HepG2 (cell line): Measurements from ENCODE around the gene NHLRC3. TPM values are rescaled to one million over a fixed set of nuclear protein-coding genes. Genes with fewer than 3 reads are reported as not detected.

Experiments used
- ATAC-seq: fragments of 200-7000 bp; cut with Tn5 transposase; 3 replicates; pipeline ENCODE4 v1.9.1; 2020; ENCODE audit warnings: mild to moderate bottlenecking, moderate library complexity
- BruUV-seq: library from RNA; stranded (reverse); fragments of 400-500 nt; replicated peaks from 2 replicates; lab custom pipeline; 2021; lab: Mats Ljungman, UMichigan
- CTCF ChIA-PET: fragments of 300-600 bp; formaldehyde crosslinking; extraction: SDS; loops from one replicate; lab custom pipeline; 2021; ENCODE audit warnings: low total read pairs, inconsistent platforms, low intra/inter-chr PET ratio; lab: Yijun Ruan, JAX
- POLR2A ChIA-PET: fragments of 350-600 bp; sonication (Branson Sonifier 250); formaldehyde crosslinking; loops from one replicate; lab custom pipeline; 2020; ENCODE audit warnings: antibody characterized with exemption, inconsistent platforms; lab: Yijun Ruan, JAX
- DNase-seq: peaks from one replicate; pipeline ENCODE4 v3.0.0-alpha.2; 2015; ENCODE audit warnings: low spot score
- FAIRE-seq: peaks from 3 replicates; lab custom pipeline; 2011; peaks lifted over from hg19 to GRCh38; lab: Jason Lieb, UNC
- H2AFZ ChIP-seq: one replicate; pipeline ENCODE4 v1.6.1; 2011; ENCODE audit warnings: low read length, inconsistent platforms
- H3K27ac ChIP-seq: fragments of 300-600 bp; 3 replicates; pipeline ENCODE4 v1.8.0; 2011; ENCODE audit warnings: mixed run types, mild to moderate bottlenecking, mixed read lengths, low read length, inconsistent platforms; ENCODE audit not compliant: insufficient read depth; ENCODE audit errors: extremely low read length
- H3K27me3 ChIP-seq, 2 experiments: fragments of 200-600 bp in 1 of 2; 2 replicates in 1 of 2; 3 replicates in 1 of 2; pipeline versions ENCODE4 v1.6.0 to v1.8.0; 2011; ENCODE audit warnings: low read length in 2 of 2, mild to moderate bottlenecking in 2 of 2, moderate library complexity in 2 of 2, inconsistent platforms in 1 of 2; ENCODE audit not compliant: insufficient read depth in 2 of 2, control insufficient read depth in 1 of 2
- H3K36me3 ChIP-seq, 2 experiments: fragments of 200-600 bp in 1 of 2; replicated peaks in 1 of 2; 2 replicates in 1 of 2; 3 replicates in 1 of 2; pipeline versions ENCODE4 v1.5.1 to v1.8.0; 2011; ENCODE audit warnings: low read length in 2 of 2, inconsistent platforms in 1 of 2; ENCODE audit not compliant: insufficient read depth in 2 of 2, control insufficient read depth in 1 of 2
- H3K4me1 ChIP-seq: 2 replicates; pipeline ENCODE4 v1.5.1; 2012; ENCODE audit warnings: low read length, inconsistent platforms; ENCODE audit not compliant: insufficient read depth
- H3K4me2 ChIP-seq: 2 replicates; pipeline ENCODE4 v1.6.0; 2011; ENCODE audit warnings: low read depth, low read length, inconsistent platforms
- H3K4me3 ChIP-seq, 3 experiments: fragments of 200-600 bp in 1 of 3; sonication (generic), shearing (Covaris generic) in 1 of 3; replicated peaks in 1 of 3; 2 replicates each; pipeline ENCODE4 v1.5.1; 2011 to 2016; ENCODE audit warnings: low read length in 3 of 3, inconsistent platforms in 2 of 3, low read depth in 2 of 3, mild to moderate bottlenecking in 2 of 3, control low read depth in 1 of 3, mixed read lengths in 1 of 3; ENCODE audit not compliant: insufficient read depth in 1 of 3
- H3K79me2 ChIP-seq: one replicate; pipeline ENCODE4 v1.6.1; 2011; ENCODE audit warnings: low read length, inconsistent platforms; ENCODE audit not compliant: insufficient read depth
- H3K9ac ChIP-seq: 2 replicates; pipeline ENCODE4 v1.6.0; 2011; ENCODE audit warnings: mild to moderate bottlenecking, low read depth, low read length, inconsistent platforms; ENCODE audit not compliant: insufficient read depth
- H3K9me3 ChIP-seq: 2 replicates; pipeline ENCODE4 v1.5.1; 2012; ENCODE audit warnings: mild to moderate bottlenecking, low read length
- H4K20me1 ChIP-seq: 2 replicates; pipeline ENCODE4 v1.6.0; 2011; ENCODE audit warnings: inconsistent platforms, mild to moderate bottlenecking, low read length, moderate library complexity; ENCODE audit not compliant: insufficient read depth
- CEBPB ChIP-seq: IDR thresholded peaks from 2 replicates; pipeline ENCODE4 v1.6.1; 2011; ENCODE audit warnings: low read depth, low read length, improper control_type of control experiment, borderline replicate concordance
- CEBPG ChIP-seq: IDR thresholded peaks from 2 replicates; pipeline ENCODE4 v1.6.1; 2016
- GATAD2A ChIP-seq: IDR thresholded peaks from 2 replicates; pipeline ENCODE4 v1.6.1; 2016
- HNF4A ChIP-seq: sonication (generic); formaldehyde crosslinking; IDR thresholded peaks from 2 replicates; pipeline ENCODE4 v1.4.0; 2020; ENCODE audit warnings: missing genetic modification reagents
- MAFK ChIP-seq, 2 experiments: IDR thresholded peaks in 1 of 2; conservative IDR thresholded peaks in 1 of 2; 2 replicates each; pipeline ENCODE4 v1.6.1; 2011; ENCODE audit warnings: improper control_type of control experiment in 2 of 2, low read length in 2 of 2
- NCOR1 ChIP-seq: fragments of 200-600 bp; sonication (generic); IDR thresholded peaks from 2 replicates; pipeline ENCODE4 v1.7.0; 2017; ENCODE audit warnings: antibody characterized with exemption, low read length, borderline replicate concordance
- NRL ChIP-seq: sonication (generic); formaldehyde crosslinking; IDR thresholded peaks from 2 replicates; pipeline ENCODE4 v1.5.0; 2020; ENCODE audit warnings: missing genetic modification reagents, mild to moderate bottlenecking, moderate library complexity, borderline replicate concordance
- SOX13 ChIP-seq, 3 experiments: fragments of 450-650 bp in 1 of 3; sonication (generic) in 1 of 3; formaldehyde crosslinking in 1 of 3; IDR thresholded peaks in 2 of 3; conservative IDR thresholded peaks in 1 of 3; 2 replicates each; pipeline versions ENCODE4 v1.5.0 to v1.6.1; 2016 to 2020; ENCODE audit warnings: antibody characterized with exemption in 1 of 3, mild to moderate bottlenecking in 1 of 3, missing compliant biosample characterization in 1 of 3, missing genetic modification reagents in 1 of 3, moderate library complexity in 1 of 3
- SOX5 ChIP-seq: IDR thresholded peaks from 2 replicates; pipeline ENCODE4 v1.6.1; 2016; ENCODE audit warnings: borderline replicate concordance
- ZFP62 ChIP-seq: sonication (generic); formaldehyde crosslinking; IDR thresholded peaks from 2 replicates; pipeline ENCODE4 v1.4.0; 2020; ENCODE audit warnings: missing genetic modification reagents
- ZNF124 ChIP-seq: sonication (generic); formaldehyde crosslinking; IDR thresholded peaks from 2 replicates; pipeline ENCODE4 v1.4.0; 2020; ENCODE audit warnings: missing genetic modification reagents
- ZNF274 ChIP-seq: sonication (generic); formaldehyde crosslinking; IDR thresholded peaks from 2 replicates; pipeline ENCODE4 v1.5.1; 2020; ENCODE audit warnings: mild to moderate bottlenecking, missing genetic modification reagents
- ZNF335 ChIP-seq: sonication (generic); formaldehyde crosslinking; IDR thresholded peaks from 2 replicates; pipeline ENCODE4 v1.4.0; 2020; ENCODE audit warnings: missing genetic modification reagents
- WGBS: methylation state at CpG from one replicate; pipeline ENCODE4 v1.1.6; 2017; ENCODE audit warnings: low lambda C conversion rate; 5-methylcytosine and 5-hydroxymethylcytosine counted together
- in situ Hi-C: cut with HindIII; loops from 2 replicates; pipeline ENCODE4 v1.10.0; 2017; ENCODE audit warnings: low pct_unique_long_range_greater_than_20kb; ENCODE audit not compliant: extremely low pct_ligation_motif_present
- intact Hi-C: fragments of 100-400 bp; cut with micrococcal nuclease; formaldehyde crosslinking; loops from one replicate; pipeline ENCODE4 v1.10.0; 2022; ENCODE audit not compliant: unreplicated experiment
- polyA plus RNA-seq, 8 experiments: library from polyadenylated mRNA; depleted of rRNA in 3 of 8; stranded (reverse) in 7 of 8; unstranded in 1 of 8; fragments of >200 nt; fragmentation: Illumina TruSeq in 4 of 8; extraction: Trizol in 4 of 8; gene quantifications; 2 replicates each; pipeline versions ENCODE4 v1.2.1 to v1.2.3, GENCODE V29; 2011 to 2016; ENCODE audit warnings: low read depth in 4 of 8, missing spikeins in 1 of 8, mixed read lengths in 1 of 8; ENCODE audit not compliant: insufficient read depth in 1 of 8
- total RNA-seq, 5 experiments: library from RNA; depleted of rRNA; stranded (reverse); fragments of >200 nt; fragmentation: Illumina TruSeq; extraction: Trizol; gene quantifications; 2 replicates each; pipeline ENCODE4 v1.2.3, GENCODE V29; 2016; ENCODE audit warnings: low read depth in 1 of 5

NHLRC3 gene
- total and polyA plus RNA-seq, 2 of the 13 experiments (the other 11 are each of a cell fraction or from before 2014, with no cell fraction given) = 19.9 to 29.8 TPM

- ChIA-PET POLR2A (no interaction called here), CTCF (no interaction called here)
- peak overlapping the region; percentile 18 for H3K27ac ChIP-seq
- H3K9me3 ChIP-seq = no peaks in the 10 kb centered on the region
- no peaks in the 10 kb centered on the region for H4K20me1 ChIP-seq
- no peak overlapping the region; a peak in 1 of 6 replicates for H3K4me3 ChIP-seq
- no TSS peak for BruUV-seq
- no peak for ATAC-seq
- no peaks in the 10 kb centered on the region; a peak in 1 of 5 replicates for H3K27me3 ChIP-seq
- FAIRE-seq = no peak
- peak overlapping the region; percentile 41 for H3K4me2 ChIP-seq
- peaks cover 37% of the 10 kb centered on the region for H3K79me2 ChIP-seq
- in situ Hi-C loops (no loop called here), intact Hi-C loops (no loop called here)
- WGBS = 20% methylated on average over 1 of the region's 1 CpG
- peak; percentile 45 for DNase-seq
- H3K36me3 ChIP-seq = no peaks in the 10 kb centered on the region
- H2AFZ ChIP-seq = no peak overlapping the region
- TF ChIP-seq ZNF335 (CRISPR knock-in tag) (peak; percentile 90), SOX13 (IDR thresholded peaks at IDR 0.05) (no peak), SOX13 (CRISPR knock-in tag; conservative IDR thresholded peaks at IDR 0.05 in 1 of 2, IDR thresholded peaks at IDR 0.05 in 1 of 2) (peak in 1 of 2 experiments; percentile 34; a peak in 1 of 4 replicates), HNF4A (CRISPR knock-in tag) (peak; percentile 51; the same call in 1 of the 2 replicates), ZNF124 (CRISPR knock-in tag) (no peak), CEBPG (CRISPR knock-in tag) (peak; percentile 44), ZFP62 (CRISPR knock-in tag) (no peak), GATAD2A (CRISPR knock-in tag) (peak; percentile 49), NRL (CRISPR knock-in tag) (no peak), NCOR1 (peak; percentile 69; the same call in 1 of the 2 replicates), MAFK (conservative IDR thresholded peaks at IDR 0.05 in 1 of 2, IDR thresholded peaks at IDR 0.05 in 1 of 2; ENCODE audit: low read length in 2 of 2) (peak in 1 of 2 experiments; percentile 33; a peak in 1 of 4 replicates), CEBPB (peak; percentile 92), SOX5 (CRISPR knock-in tag) (0 out of 2 replicates have a peak, but pooled peaks have one; percentile 16), ZNF274 (CRISPR knock-in tag) (no peak)
- no peak overlapping the region; the same call in 1 of the 2 replicates for H3K9ac ChIP-seq
- H3K4me1 ChIP-seq = peaks cover 25% of the 10 kb centered on the region
These were observed 1.9 kb downstream of the NHLRC3 start for GRCh38 chr13:39040206-39040605.
